Measurements from ENCODE around the gene TBC1D10B. TPM values are rescaled to one million over a fixed set of nuclear protein-coding genes. Genes with fewer than 3 reads are reported as not detected.
A peak's percentile ranks its signal among the peaks of the same experiment; 100 is the strongest.

Gene TBC1D10B
- total RNA-seq, 4 donors from 2014 or later: 35.3 to 52.6 (median 43.6) TPM

- in situ Hi-C loops (cut with MboI; ENCODE audit: low sequenced_read_pairs in 4 of 4): loop anchor here in 2 of 4 donors (25.0 kb wide), 2 partner anchors 305 to 355 kb away; partner anchors contain the start of genes ALDOA (in 1 of the 2), GDPD3 (in 1 of the 2) and MAPK3 (in 1 of the 2)
- TF ChIP-seq POLR2A (IDR thresholded peaks at IDR 0.05) (no peak), CTCF (IDR thresholded peaks at IDR 0.05 in 4 of 5, conservative IDR thresholded peaks at IDR 0.05 in 1 of 5) (no peak)
- Histone ChIP-seq H3K27ac (peak overlapping the region; percentile 93 to 99 (median 96)), H3K9me3 (no peaks in the 10 kb centered on the region), H3K36me3 (peaks cover 0 to 16% of the 10 kb centered on the region in 2 donors), H3K4me1 (peaks cover 8 to 14% of the 10 kb centered on the region in 2 donors), H3K27me3 (no peaks in the 10 kb centered on the region), H3K4me3 (peak overlapping the region; percentile 60 to 77 (median 66))
- ATAC-seq (peak in 1 of 2 donors; percentile 17), DNase-seq (no peak)
- intact Hi-C loops (cut with DNase I; ENCODE audit: low total_unique reads): loop anchor here (10.0 kb wide), 1 partner anchor 352 kb away; the partner anchor contains the start of gene ALDOA
These were observed 46.6 kb upstream of the TBC1D10B start for GRCh38 chr16:30416624-30417528.

GRCh38 chr16:30416047-30416603 lies 45.8 kb upstream of the TBC1D10B start:
- in situ Hi-C loops (cut with MboI; ENCODE audit: low sequenced_read_pairs in 4 of 4): loop anchor here in 2 of 4 donors (25.0 kb wide), 2 partner anchors 304 to 354 kb away; partner anchors contain the start of genes ALDOA (in 1 of the 2), GDPD3 (in 1 of the 2) and MAPK3 (in 1 of the 2)
- intact Hi-C loops (cut with DNase I; ENCODE audit: low total_unique reads): loop anchor here (10.0 kb wide), 1 partner anchor 351 kb away; the partner anchor contains the start of gene ALDOA
- H3K27ac ChIP-seq: peak overlapping the region; percentile 93 to 99 (median 96)

GRCh38 chr16:30414159-30414558 lies 43.9 kb upstream of the TBC1D10B start:
- Histone ChIP-seq H3K36me3 (peaks cover 0 to 8% of the 10 kb centered on the region in 2 donors), H3K4me3 (no peak overlapping the region), H3K4me1 (peaks cover 14 to 22% of the 10 kb centered on the region in 2 donors), H3K27ac (peak overlapping the region; percentile 65 to 98 (median 72)), H3K27me3 (no peaks in the 10 kb centered on the region), H3K9me3 (no peaks in the 10 kb centered on the region)
- DNase-seq (peak; percentile 40 to 61), ATAC-seq (peak; percentile 23 to 34)
- no peak for TF ChIP-seq CTCF (IDR thresholded peaks at IDR 0.05 in 4 of 5, conservative IDR thresholded peaks at IDR 0.05 in 1 of 5)
- TF ChIP-seq POLR2A (IDR thresholded peaks at IDR 0.05): no peak
- intact Hi-C loops (cut with DNase I; ENCODE audit: low total_unique reads) (loop anchor here (10.0 kb wide), 1 partner anchor 349 kb away; the partner anchor contains the start of gene ALDOA), in situ Hi-C loops (cut with MboI; ENCODE audit: low sequenced_read_pairs in 4 of 4) (loop anchor here in 2 of 4 donors (25.0 kb wide), 2 partner anchors 302 to 352 kb away; partner anchors contain the start of genes ALDOA (in 1 of the 2), GDPD3 (in 1 of the 2) and MAPK3 (in 1 of the 2))

More at GRCh38 chr16:30416047-30416603, 45.8 kb upstream of the TBC1D10B start:
- Histone ChIP-seq H3K4me1 (peaks cover 8 to 14% of the 10 kb centered on the region in 2 donors), H3K9me3 (no peaks in the 10 kb centered on the region), H3K27me3 (no peaks in the 10 kb centered on the region), H3K36me3 (peaks cover 0 to 15% of the 10 kb centered on the region in 2 donors), H3K4me3 (no peak overlapping the region)
- ATAC-seq: no peak
- TF ChIP-seq POLR2A (IDR thresholded peaks at IDR 0.05) (no peak), CTCF (IDR thresholded peaks at IDR 0.05 in 4 of 5, conservative IDR thresholded peaks at IDR 0.05 in 1 of 5) (no peak)
- DNase-seq: no peak

GRCh38 chr16:30413112-30413806 lies 43.0 kb upstream of the TBC1D10B start:
- Histone ChIP-seq H3K27me3 (no peaks in the 10 kb centered on the region), H3K27ac (peak overlapping the region; percentile 65 to 98 (median 72)), H3K9me3 (no peaks in the 10 kb centered on the region), H3K36me3 (peaks cover 0 to 8% of the 10 kb centered on the region in 2 donors), H3K4me3 (no peak overlapping the region), H3K4me1 (peaks cover 20 to 30% of the 10 kb centered on the region in 2 donors)
- in situ Hi-C loops (cut with MboI; ENCODE audit: low sequenced_read_pairs in 4 of 4) (loop anchor here in 2 of 4 donors (25.0 kb wide), 2 partner anchors 301 to 351 kb away; partner anchors contain the start of genes ALDOA (in 1 of the 2), GDPD3 (in 1 of the 2) and MAPK3 (in 1 of the 2)), intact Hi-C loops (cut with DNase I; ENCODE audit: low total_unique reads) (loop anchor here (10.0 kb wide), 1 partner anchor 348 kb away; the partner anchor contains the start of gene ALDOA)
- ATAC-seq (no peak), DNase-seq (no peak)
- TF ChIP-seq CTCF (IDR thresholded peaks at IDR 0.05 in 4 of 5, conservative IDR thresholded peaks at IDR 0.05 in 1 of 5) (no peak), POLR2A (IDR thresholded peaks at IDR 0.05) (no peak)
